Mesodermal cell (in vitro differentiated cells): ENCODE data around the gene THOC7.

ENCODE experiments used
- H3K27ac ChIP-seq: 2 replicates; pipeline ENCODE4 v1.7.0; 2013; ENCODE audit warnings: mild to moderate bottlenecking, low read depth, low read length, moderate library complexity; ENCODE audit not compliant: severe bottlenecking
- H3K36me3 ChIP-seq: 2 replicates; pipeline ENCODE4 v1.7.1; 2013; ENCODE audit warnings: mild to moderate bottlenecking, low read length, moderate library complexity; ENCODE audit not compliant: control insufficient read depth, insufficient read depth
- H3K4me1 ChIP-seq: one replicate; pipeline ENCODE4 v1.7.1; 2013; ENCODE audit warnings: mild to moderate bottlenecking, low read length; ENCODE audit not compliant: insufficient read depth, control insufficient read depth, poor library complexity, severe bottlenecking
- H3K4me3 ChIP-seq: 2 replicates; pipeline ENCODE4 v1.7.0; 2013; ENCODE audit warnings: low read length, control low read depth, mild to moderate bottlenecking; ENCODE audit not compliant: insufficient read depth, poor library complexity, severe bottlenecking; ENCODE audit errors: extremely low read depth
- H3K9me3 ChIP-seq: 2 replicates; pipeline ENCODE4 v1.7.1; 2013; ENCODE audit warnings: mild to moderate bottlenecking, low read length, moderate library complexity; ENCODE audit not compliant: control insufficient read depth
- WGBS, 2 experiments: methylation state at CpG; one replicate each; pipeline ENCODE4 v1.1.5; 2013; ENCODE audit warnings: missing lambda C conversion rate in 2 of 2; ENCODE audit not compliant: insufficient coverage in 2 of 2; 5-methylcytosine and 5-hydroxymethylcytosine counted together

THOC7 gene

GRCh38 chr3:63877737-63878393 lies 14.3 kb upstream of the THOC7 start:
- H3K4me3 ChIP-seq, result no peak overlapping the region
- peak overlapping the region; percentile 11 for H3K27ac ChIP-seq
- peaks cover 16% of the 10 kb centered on the region for H3K4me1 ChIP-seq
- H3K9me3 ChIP-seq, result no peaks in the 10 kb centered on the region
- 80% methylated on average over 1 of the region's 3 CpGs; no CpG with 5 or more reads in 1 of the 2 experiments for WGBS, 2 experiments
- no peaks in the 10 kb centered on the region for H3K36me3 ChIP-seq

DNA sequence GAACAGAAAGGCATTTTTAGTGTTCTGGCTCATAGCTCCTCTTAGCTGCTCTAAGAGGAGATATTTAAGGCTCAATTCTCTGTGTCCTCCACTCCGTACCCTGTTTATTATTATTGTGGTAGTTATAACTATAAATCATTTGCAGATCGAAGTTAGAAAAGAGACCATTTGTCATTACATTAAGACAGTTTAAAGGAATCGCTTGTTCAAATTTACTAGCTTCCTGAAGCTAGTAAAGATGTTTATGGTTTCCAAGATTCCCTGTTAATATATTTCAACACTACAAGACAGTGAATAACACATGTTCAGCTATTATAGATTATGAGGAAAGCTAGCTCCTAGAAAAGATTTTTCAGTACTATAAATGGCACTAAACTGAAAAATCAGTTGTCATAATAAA lies 12.7 kb upstream of the THOC7 start:
- Histone ChIP-seq H3K27ac (no peak overlapping the region), H3K4me3 (no peak overlapping the region), H3K4me1 (peaks cover 16% of the 10 kb centered on the region), H3K9me3 (no peaks in the 10 kb centered on the region), H3K36me3 (no peaks in the 10 kb centered on the region)
- no CpG with 5 or more reads among the region's 3 CpGs for WGBS, 2 experiments

DNA sequence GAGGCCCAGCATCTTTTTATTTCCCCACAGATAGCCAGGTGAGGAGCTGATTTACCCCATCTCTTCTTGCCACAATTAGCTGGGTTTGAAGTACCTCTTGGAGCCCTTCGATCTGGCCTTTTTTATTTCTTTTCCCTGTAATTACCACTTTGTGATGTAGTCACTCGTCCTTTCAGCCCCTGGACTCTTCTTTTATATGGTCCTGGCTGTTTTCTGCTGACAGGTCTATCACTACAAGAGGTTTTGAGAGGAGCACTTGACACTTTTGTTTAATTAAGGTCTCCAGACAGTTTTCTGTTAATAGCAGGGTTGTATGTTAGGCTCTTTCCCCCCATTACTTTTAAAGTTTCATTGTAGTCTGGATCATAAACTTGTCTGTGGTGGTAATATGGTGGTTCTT lies 11.9 kb upstream of the THOC7 start:
- Histone ChIP-seq H3K27ac (no peak overlapping the region), H3K4me3 (no peak overlapping the region), H3K36me3 (no peaks in the 10 kb centered on the region), H3K9me3 (no peaks in the 10 kb centered on the region), H3K4me1 (peaks cover 16% of the 10 kb centered on the region)
- WGBS, 2 experiments, result 100% methylated on average over 1 of the region's 2 CpGs; no CpG with 5 or more reads in 1 of the 2 experiments

DNA sequence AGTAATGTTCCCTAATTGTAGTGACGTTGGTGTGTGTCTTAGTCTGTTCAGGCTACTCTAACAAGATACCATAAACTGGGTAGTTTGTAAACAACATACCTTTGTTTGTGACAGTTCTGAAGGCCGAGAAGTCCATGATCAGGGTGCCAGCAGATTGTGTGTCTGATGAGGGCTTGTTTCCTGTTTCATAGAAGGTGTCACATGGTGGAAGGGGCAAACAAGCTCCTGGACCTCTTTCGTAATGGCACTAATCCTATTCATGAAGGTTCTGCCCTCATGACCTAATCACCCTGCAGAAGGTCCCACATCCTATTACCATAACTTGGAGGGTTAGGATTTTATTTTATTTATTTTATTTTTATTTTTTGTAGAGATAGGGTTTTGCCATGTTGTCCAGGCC lies 11.2 kb upstream of the THOC7 start:
- 80 to 100% methylated on average over 1 of the region's 3 CpGs for WGBS, 2 experiments

DNA sequence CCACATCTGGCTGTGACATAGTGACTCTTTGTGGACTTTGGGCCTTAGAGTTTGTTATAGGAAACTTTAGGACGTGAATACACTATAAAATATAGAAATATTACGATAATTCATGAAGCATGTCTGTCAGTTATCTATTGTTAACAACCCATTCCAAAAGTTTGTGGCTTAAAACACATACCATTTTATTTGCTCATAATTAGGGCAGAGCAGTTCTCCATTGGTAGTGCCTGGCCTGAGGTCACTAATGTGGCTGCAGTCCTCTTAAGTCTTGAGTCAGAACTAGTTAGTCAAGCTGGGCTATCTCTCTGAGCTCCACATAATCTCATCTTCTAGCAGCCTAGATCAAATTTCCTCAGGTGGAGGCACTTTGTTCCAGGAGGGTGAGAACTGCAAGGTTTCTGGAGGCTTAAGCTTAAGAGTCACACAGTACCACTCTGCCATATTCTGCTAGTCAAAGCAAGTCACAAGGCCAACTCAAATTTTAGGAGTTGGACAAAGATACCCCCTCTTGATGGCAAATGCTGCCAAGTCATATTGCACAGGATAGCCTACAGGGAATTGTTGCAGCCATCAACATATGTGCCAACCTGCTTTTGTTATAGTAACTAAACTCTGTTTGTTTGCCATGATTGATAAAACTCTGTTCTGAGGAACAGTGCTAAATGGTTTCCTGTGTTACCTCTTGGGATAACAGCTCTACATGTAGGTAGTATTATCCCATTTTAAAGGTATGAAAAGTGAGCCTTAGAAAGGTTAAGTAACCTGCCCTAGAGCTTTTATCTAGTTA lies 8.7 kb upstream of the THOC7 start:
- Histone ChIP-seq H3K4me1 (peaks cover 2% of the 10 kb centered on the region), H3K36me3 (no peaks in the 10 kb centered on the region), H3K9me3 (no peaks in the 10 kb centered on the region), H3K27ac (no peak overlapping the region), H3K4me3 (no peak overlapping the region)
- WGBS, 2 experiments, result no CpG with 5 or more reads among the region's 2 CpGs

More for the DNA sequence above, 11.2 kb upstream of the THOC7 start:
- Histone ChIP-seq H3K4me1 (peaks cover 16% of the 10 kb centered on the region), H3K4me3 (no peak overlapping the region), H3K9me3 (no peaks in the 10 kb centered on the region), H3K36me3 (no peaks in the 10 kb centered on the region), H3K27ac (no peak overlapping the region)

GRCh38 chr3:63870615-63871005 lies 7.0 kb upstream of the THOC7 start:
- 100% methylated on average over 1 of the region's 2 CpGs; no CpG with 5 or more reads in 1 of the 2 experiments for WGBS, 2 experiments
- Histone ChIP-seq H3K27ac (no peak overlapping the region), H3K36me3 (peaks cover 4% of the 10 kb centered on the region), H3K4me3 (no peak overlapping the region), H3K4me1 (no peaks in the 10 kb centered on the region), H3K9me3 (no peaks in the 10 kb centered on the region)

DNA sequence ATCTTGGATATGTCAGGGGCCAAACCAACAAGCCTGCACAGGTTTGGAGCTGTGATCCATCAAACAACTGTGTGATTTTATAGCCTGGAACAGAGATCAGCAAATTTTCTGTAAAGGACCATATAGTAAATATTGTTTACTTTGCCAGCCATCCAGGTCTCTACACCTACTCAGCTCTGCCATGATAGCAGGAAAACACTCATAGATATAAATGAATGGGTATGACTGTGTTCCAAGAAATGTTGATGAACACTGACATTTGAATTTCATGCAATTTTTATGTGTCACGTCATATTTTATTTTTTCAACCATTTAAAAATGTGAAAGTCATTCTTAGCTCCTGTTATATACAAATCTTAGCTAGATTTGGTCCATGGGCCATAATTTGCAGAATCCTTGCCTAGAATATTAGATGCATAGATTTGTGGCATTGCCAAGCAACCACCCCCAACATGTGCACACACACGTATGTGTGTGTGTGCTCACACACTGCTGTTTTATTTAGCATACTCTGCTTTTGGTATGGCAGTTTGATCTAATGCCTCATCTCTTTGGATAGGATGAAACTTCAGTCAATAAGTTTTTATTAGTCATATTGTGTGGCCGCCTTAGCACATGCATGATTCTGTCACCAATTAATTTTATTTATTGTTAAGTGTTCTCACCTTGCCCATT lies 6.5 kb upstream of the THOC7 start:
- Histone ChIP-seq H3K4me1 (no peaks in the 10 kb centered on the region), H3K36me3 (peaks cover 4% of the 10 kb centered on the region), H3K27ac (no peak overlapping the region), H3K4me3 (no peak overlapping the region), H3K9me3 (no peaks in the 10 kb centered on the region)
- WGBS, 2 experiments, result no CpG with 5 or more reads among the region's 3 CpGs

DNA sequence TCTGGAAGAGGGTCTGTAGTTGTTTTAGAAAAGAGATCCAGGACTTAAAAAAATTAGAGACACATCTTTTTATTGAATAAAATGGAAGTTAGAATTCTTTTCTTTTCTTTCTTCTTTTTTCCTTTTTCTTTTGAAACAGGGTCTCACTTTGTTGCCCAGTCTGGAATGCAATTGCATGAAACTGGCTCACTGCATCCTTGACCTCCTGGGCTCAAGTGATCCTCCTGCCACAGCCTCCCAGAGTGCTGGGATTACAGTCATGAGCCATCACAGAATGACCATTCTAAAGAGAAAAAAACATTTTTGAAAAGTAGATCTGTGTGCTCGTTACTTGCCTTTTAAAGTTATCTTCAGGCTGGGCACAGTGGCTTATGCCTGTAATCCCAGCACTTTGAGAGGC lies 3.6 kb upstream of the THOC7 start:
- Histone ChIP-seq H3K9me3 (no peaks in the 10 kb centered on the region), H3K4me3 (no peak overlapping the region), H3K36me3 (peaks cover 4% of the 10 kb centered on the region), H3K27ac (no peak overlapping the region), H3K4me1 (peaks cover 5% of the 10 kb centered on the region)
- 85 to 100% methylated on average over 1 of the region's 1 CpG for WGBS, 2 experiments

- Histone ChIP-seq H3K4me3 (peak overlapping the region; percentile 76), H3K9me3 (no peaks in the 10 kb centered on the region), H3K4me1 (peaks cover 6% of the 10 kb centered on the region), H3K27ac (no peak overlapping the region), H3K36me3 (peaks cover 4% of the 10 kb centered on the region)
- 43% methylated on average over 1 of the region's 3 CpGs; no CpG with 5 or more reads in 1 of the 2 experiments for WGBS, 2 experiments
These were observed 1.3 kb upstream of the THOC7 start for GRCh38 chr3:63864965-63865327.

GRCh38 chr3:63864008-63864964 lies 681 bp upstream of the THOC7 start:
- Histone ChIP-seq H3K27ac (no peak overlapping the region), H3K9me3 (no peaks in the 10 kb centered on the region), H3K36me3 (peaks cover 4% of the 10 kb centered on the region), H3K4me3 (peak overlapping the region; percentile 76), H3K4me1 (peaks cover 6% of the 10 kb centered on the region)
- WGBS, 2 experiments, result 1 to 2% methylated on average over 36 to 61 of the region's 93 CpGs
